Gastrocnemius medialis (tissue), 4 donors: ENCODE measurements around the gene COX5A.

Experiments
- POLR2A ChIP-seq, 2 donors: fragments of 450-650 bp; IDR thresholded peaks; one replicate each; pipeline ENCODE4 v1.6.1; 2017; ENCODE audit warnings: antibody characterized with exemption in 2 of 2, mild to moderate bottlenecking in 2 of 2, moderate library complexity in 2 of 2
- TF ChIP-seq, protein P1 (sequence below), 5 experiments: fragments of 450-650 bp in 3 of 5; fragments of 200-600 bp in 2 of 5; sonication (generic) in 2 of 5; IDR thresholded peaks in 4 of 5; conservative IDR thresholded peaks in 1 of 5; 1 replicate in 4 of 5; 2 replicates in 1 of 5; pipeline ENCODE4 v1.5.1; 2016 to 2019; ENCODE audit warnings: antibody characterized with exemption in 5 of 5, mild to moderate bottlenecking in 3 of 5, moderate library complexity in 3 of 5

GRCh38 chr15:74892313-74892712 lies 45.6 kb downstream of the COX5A start:
- TF ChIP-seq, protein P1, sequence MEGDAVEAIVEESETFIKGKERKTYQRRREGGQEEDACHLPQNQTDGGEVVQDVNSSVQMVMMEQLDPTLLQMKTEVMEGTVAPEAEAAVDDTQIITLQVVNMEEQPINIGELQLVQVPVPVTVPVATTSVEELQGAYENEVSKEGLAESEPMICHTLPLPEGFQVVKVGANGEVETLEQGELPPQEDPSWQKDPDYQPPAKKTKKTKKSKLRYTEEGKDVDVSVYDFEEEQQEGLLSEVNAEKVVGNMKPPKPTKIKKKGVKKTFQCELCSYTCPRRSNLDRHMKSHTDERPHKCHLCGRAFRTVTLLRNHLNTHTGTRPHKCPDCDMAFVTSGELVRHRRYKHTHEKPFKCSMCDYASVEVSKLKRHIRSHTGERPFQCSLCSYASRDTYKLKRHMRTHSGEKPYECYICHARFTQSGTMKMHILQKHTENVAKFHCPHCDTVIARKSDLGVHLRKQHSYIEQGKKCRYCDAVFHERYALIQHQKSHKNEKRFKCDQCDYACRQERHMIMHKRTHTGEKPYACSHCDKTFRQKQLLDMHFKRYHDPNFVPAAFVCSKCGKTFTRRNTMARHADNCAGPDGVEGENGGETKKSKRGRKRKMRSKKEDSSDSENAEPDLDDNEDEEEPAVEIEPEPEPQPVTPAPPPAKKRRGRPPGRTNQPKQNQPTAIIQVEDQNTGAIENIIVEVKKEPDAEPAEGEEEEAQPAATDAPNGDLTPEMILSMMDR (IDR thresholded peaks at IDR 0.05 in 4 of 5, conservative IDR thresholded peaks at IDR 0.05 in 1 of 5), result no peak
- TF ChIP-seq POLR2A (IDR thresholded peaks at IDR 0.05), result no peak
